Brain microvascular endothelial cell (primary cell): ENCODE data around the gene SMARCC1.
"Not testable (repeated sequence)": the region's sequence is repeated elsewhere in the genome, so short reads cannot be mapped to it uniquely, and the experiment has no call there.

Experiments
- DNase-seq: peaks from one replicate; pipeline ENCODE4 v3.0.0-alpha.2; 2020
- H3K27ac ChIP-seq: fragments of 250-450 bp; sonication (Bioruptor Pico); 2 replicates; pipeline ENCODE4 v1.5.1; 2020; ENCODE audit warnings: mild to moderate bottlenecking, moderate library complexity
- H3K27me3 ChIP-seq: fragments of 250-450 bp; sonication (Bioruptor Pico); replicated peaks from 2 replicates; pipeline ENCODE4 v1.5.1; 2020; ENCODE audit warnings: mild to moderate bottlenecking
- H3K36me3 ChIP-seq: fragments of 250-450 bp; sonication (Bioruptor Pico); replicated peaks from 2 replicates; pipeline ENCODE4 v1.5.1; 2020; ENCODE audit warnings: mild to moderate bottlenecking
- H3K4me3 ChIP-seq: 2 replicates; pipeline ENCODE4 v1.5.1; 2011; ENCODE audit warnings: low read depth, mild to moderate bottlenecking, control low read depth, low read length, moderate library complexity
- in situ Hi-C: cut with HindIII; loops from 2 replicates; pipeline ENCODE4 v1.10.0; 2017; ENCODE audit warnings: low sequenced_read_pairs, low pct_ligation_motif_present
- TF ChIP-seq, protein P1 (sequence below): IDR thresholded peaks from 2 replicates; pipeline ENCODE4 v1.5.1; 2011; ENCODE audit warnings: low read depth, mild to moderate bottlenecking, moderate library complexity, low read length, control low read depth, inconsistent platforms; ENCODE audit errors: missing control alignments

Gene SMARCC1

DNA sequence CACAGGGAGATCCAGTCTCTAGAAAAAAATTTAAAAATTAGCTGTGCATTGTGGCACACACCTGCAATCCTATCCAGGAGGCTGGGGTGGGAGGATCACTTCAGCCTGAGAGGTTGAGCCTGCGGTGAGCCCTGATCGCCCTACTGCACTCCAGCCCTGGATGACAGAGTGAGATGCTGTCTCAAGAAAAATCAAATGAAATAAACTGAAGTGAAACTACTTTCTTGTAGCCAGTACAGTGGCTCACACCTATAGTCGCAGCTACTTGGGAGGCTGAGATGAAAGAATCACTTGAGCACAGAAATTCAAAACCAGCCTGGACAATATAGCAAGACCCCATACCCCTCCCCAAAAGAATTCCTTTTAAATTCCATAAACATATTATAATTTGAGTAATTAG lies 35.4 kb downstream of the SMARCC1 start:
- Histone ChIP-seq H3K36me3 (peaks cover 11% of the 10 kb centered on the region), H3K4me3 (no peak overlapping the region), H3K27me3 (no peaks in the 10 kb centered on the region), H3K27ac (no peak overlapping the region)
- TF ChIP-seq, protein P1, sequence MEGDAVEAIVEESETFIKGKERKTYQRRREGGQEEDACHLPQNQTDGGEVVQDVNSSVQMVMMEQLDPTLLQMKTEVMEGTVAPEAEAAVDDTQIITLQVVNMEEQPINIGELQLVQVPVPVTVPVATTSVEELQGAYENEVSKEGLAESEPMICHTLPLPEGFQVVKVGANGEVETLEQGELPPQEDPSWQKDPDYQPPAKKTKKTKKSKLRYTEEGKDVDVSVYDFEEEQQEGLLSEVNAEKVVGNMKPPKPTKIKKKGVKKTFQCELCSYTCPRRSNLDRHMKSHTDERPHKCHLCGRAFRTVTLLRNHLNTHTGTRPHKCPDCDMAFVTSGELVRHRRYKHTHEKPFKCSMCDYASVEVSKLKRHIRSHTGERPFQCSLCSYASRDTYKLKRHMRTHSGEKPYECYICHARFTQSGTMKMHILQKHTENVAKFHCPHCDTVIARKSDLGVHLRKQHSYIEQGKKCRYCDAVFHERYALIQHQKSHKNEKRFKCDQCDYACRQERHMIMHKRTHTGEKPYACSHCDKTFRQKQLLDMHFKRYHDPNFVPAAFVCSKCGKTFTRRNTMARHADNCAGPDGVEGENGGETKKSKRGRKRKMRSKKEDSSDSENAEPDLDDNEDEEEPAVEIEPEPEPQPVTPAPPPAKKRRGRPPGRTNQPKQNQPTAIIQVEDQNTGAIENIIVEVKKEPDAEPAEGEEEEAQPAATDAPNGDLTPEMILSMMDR: no peak
- in situ Hi-C loops: no loop called here
- DNase-seq: no peak

DNA sequence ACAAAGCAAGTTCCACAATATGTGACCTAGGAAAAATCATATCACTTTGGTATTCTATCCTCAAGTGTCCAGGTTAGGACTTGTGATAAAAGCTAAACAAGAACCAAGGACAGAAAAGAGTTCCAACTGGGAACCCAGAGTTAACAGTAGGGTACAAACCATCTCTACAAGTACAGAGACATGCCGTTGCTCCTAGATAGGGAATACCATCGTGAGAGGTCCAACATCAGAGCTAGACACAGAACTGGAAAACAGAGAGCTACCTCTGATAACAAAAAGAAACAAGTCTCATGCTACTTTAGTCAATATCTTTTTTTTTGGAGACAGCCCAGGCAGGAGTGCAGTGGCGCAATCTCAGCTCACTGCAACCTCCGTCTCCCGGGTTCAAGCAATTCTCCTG lies 37.8 kb downstream of the SMARCC1 start:
- H3K27ac ChIP-seq: no peak overlapping the region
- DNase-seq: no peak
- no peaks in the 10 kb centered on the region for H3K27me3 ChIP-seq
- in situ Hi-C loops: no loop called here
- H3K36me3 ChIP-seq: peaks cover 11% of the 10 kb centered on the region
- H3K4me3 ChIP-seq: no peak overlapping the region
- TF ChIP-seq, protein P1: no peak

DNA sequence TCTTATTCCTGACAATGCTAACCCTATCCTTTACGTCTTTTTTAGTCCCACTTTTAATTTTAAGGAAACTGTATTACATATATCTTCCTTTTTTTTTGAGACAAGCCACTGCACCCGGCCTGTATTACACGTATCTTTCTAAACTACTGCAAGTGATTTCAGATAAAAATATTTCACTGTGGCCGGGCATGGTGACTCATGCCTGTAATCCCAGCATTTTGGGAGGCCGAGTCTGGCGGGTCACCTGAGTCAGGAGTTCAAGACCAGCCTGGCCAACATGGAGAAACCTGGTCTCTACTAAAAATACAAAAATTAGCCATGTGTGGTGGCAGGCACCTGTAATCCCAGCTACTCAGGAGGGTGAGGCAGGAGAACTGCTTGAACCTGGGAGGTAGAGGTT lies 38.3 kb downstream of the SMARCC1 start:
- H3K27me3 ChIP-seq, in situ Hi-C loops, H3K27ac ChIP-seq, H3K4me3 ChIP-seq: not testable (repeated sequence)
- peaks cover 11% of the 10 kb centered on the region for H3K36me3 ChIP-seq
- peak; percentile 47 for DNase-seq

DNA sequence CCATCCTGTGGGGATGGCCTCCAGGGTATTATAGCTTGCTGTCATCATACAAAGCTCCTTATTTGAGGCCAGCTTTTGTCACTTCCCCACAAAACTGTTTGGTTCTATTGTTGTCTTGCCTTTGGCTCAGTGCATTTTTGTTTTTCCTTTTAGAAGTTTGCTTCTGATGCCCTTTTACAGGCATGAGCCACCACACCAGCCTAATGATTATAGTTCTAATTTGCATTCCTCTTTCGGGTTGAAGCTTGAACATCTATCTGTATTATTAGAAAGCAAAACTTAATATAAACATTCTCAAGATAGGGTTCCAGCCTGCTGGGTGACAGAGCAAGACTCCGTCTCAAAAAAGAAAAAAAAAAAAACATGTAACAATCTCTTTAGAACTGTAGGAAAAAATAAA lies 39.8 kb downstream of the SMARCC1 start:
- no peak overlapping the region for H3K4me3 ChIP-seq
- H3K27ac ChIP-seq: no peak overlapping the region
- no peaks in the 10 kb centered on the region for H3K27me3 ChIP-seq
- DNase-seq: no peak
- TF ChIP-seq, protein P1: no peak
- H3K36me3 ChIP-seq: peaks cover 13% of the 10 kb centered on the region
- in situ Hi-C loops: no loop called here

DNA sequence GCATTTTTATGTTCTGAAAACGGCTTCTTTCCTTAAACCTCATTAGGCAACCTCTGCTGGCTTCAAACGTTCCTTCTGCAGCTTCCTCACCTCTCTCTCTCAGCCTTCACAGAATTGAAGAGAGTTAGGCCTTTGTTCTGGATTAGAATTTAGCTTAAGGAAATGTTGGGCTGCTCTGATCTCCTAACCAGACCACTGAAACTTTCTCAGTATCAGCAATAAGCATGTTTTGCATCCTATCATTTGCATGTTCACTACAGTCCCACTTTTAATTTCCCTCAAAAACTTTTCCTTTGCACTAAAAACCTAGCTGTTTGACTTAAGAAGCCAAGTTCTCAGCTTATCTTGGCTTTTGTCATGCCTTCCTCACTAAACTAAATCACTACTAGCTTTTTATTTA lies 49.5 kb downstream of the SMARCC1 start:
- no peak for DNase-seq
- TF ChIP-seq, protein P1: no peak
- H3K36me3 ChIP-seq: peaks cover 62% of the 10 kb centered on the region
- H3K27ac ChIP-seq: no peak overlapping the region
- in situ Hi-C loops: no loop called here
- H3K4me3 ChIP-seq: no peak overlapping the region
- H3K27me3 ChIP-seq: no peaks in the 10 kb centered on the region

DNA sequence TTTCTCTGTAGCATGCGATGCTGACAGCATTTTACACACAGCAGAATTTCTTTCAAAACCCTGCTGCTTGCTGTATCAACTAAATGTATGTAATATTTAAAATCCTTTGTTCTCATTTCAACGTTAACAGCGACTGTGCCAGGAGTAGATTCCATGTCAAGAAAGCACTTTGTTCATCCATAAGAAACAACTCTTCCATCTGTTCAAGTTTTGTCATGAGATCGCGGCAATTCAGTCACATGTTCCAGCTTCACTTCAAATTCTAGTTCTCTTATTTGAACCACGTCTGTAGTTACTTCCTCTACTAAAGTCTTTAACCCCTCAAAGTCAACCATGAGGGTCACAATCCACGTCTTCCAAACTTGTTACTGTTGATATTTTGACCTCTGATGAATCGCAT lies 50.6 kb downstream of the SMARCC1 start:
- in situ Hi-C loops: no loop called here
- TF ChIP-seq, protein P1: no peak
- Histone ChIP-seq H3K36me3 (peaks cover 70% of the 10 kb centered on the region), H3K27me3 (no peaks in the 10 kb centered on the region), H3K27ac (no peak overlapping the region), H3K4me3 (no peak overlapping the region)
- DNase-seq: no peak
